ENCODE measurements around the gene OSBP2. TPM values are rescaled to one million over a fixed set of nuclear protein-coding genes. Genes with fewer than 3 reads are reported as not detected.
"Not testable (repeated sequence)": the region's sequence is repeated elsewhere in the genome, so short reads cannot be mapped to it uniquely, and the experiment has no call there.

Gene OSBP2
- total RNA-seq, 2 donors from 2014 or later, result 6.8 to 11.1 TPM

- H3K9me3 Mint-ChIP-seq, result peaks cover 4% of the 10 kb centered on the region
- no peaks in the 10 kb centered on the region for H3K9me3 ChIP-seq (ENCODE audit: control insufficient read depth, low read length)
- H3K36me3 Mint-ChIP-seq (ENCODE audit: low read depth), result no peaks in the 10 kb centered on the region
- no peaks in the 10 kb centered on the region for H3K36me3 ChIP-seq (ENCODE audit: control insufficient read depth, insufficient read depth, low read length)
- no peak for TF ChIP-seq CTCF (conservative IDR thresholded peaks at IDR 0.05)
- H3K27ac Mint-ChIP-seq, result no peak overlapping the region
- H3K9ac ChIP-seq (ENCODE audit: extremely low read depth, low read length, poor library complexity, severe bottlenecking), result no peak overlapping the region
- H3K4me1 ChIP-seq (ENCODE audit: control insufficient read depth, insufficient read depth, low read length), result no peaks in the 10 kb centered on the region
- H3K27ac ChIP-seq (ENCODE audit: low read depth, low read length), result no peak overlapping the region
- no peak overlapping the region for H3K4me3 Mint-ChIP-seq
- WGBS, 2 experiments (ENCODE audit: insufficient coverage in 1 of 2, insufficient read length in 1 of 2), result 93% methylated on average over 5 of the region's 5 CpGs; no CpG with 5 or more reads in 1 of the 2 experiments
- peaks cover 16% of the 10 kb centered on the region for H3K4me1 Mint-ChIP-seq
- H3K27me3 Mint-ChIP-seq (ENCODE audit: insufficient read depth), result no peaks in the 10 kb centered on the region
- no peak overlapping the region for H3K4me3 ChIP-seq (ENCODE audit: low read length)
- DNase-seq, result no peak
- H3K27me3 ChIP-seq (ENCODE audit: control insufficient read depth, insufficient read depth, low read length, poor library complexity, severe bottlenecking), result no peaks in the 10 kb centered on the region
Observed at GRCh38 chr22:30704978-30705377, 10.3 kb downstream of the OSBP2 start.

DNA sequence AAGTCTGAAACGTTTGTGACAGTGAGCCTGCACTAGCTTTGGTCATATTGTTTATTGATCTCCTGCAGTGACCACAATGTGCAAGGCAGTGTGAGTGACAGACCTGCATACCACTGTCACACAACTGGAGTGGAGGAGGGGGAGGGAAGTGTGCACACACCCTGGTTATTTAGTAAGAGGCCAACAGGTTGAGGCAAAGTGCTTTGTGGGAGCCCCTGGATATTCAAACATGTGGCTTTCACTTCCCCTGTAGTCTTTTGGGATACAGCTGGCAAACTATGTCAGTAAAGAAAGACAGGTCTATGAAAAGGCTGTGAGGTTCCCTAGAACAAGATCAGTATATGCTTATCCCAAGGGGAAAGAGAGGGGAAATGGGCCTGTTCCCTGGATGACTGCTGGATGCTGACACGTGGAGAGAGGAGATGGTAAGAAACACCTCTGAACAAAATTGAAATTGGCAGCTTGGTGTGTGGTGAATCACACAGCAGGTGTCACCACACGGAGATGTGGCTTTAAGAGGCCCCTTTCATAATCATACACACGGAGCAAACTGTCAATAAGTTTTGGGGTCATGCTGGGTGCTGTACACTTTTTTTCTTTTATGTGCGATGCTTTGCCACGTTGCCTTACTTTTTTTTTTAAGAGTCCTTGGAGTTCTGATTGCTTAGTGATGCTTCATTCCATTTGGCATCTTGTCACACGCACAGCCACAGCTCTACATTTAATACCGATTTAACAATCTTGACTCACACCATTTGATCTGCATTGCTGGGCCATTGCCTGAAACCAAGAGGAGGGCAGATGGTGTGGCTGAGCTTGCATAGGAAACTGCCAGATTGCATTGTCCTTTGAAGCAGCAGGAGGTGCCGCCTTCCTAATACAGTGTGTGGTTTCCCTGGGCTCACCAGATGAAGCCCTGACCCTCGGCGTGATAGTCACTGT, 11.3 kb downstream of the OSBP2 start:
- Histone ChIP-seq H3K36me3 (ENCODE audit: control insufficient read depth, insufficient read depth, low read length) (no peaks in the 10 kb centered on the region), H3K9me3 (ENCODE audit: control insufficient read depth, low read length) (no peaks in the 10 kb centered on the region), H3K27me3 (ENCODE audit: control insufficient read depth, insufficient read depth, low read length, poor library complexity, severe bottlenecking) (no peaks in the 10 kb centered on the region), H3K27ac (ENCODE audit: low read depth, low read length) (no peak overlapping the region), H3K9ac (ENCODE audit: extremely low read depth, low read length, poor library complexity, severe bottlenecking) (no peak overlapping the region), H3K4me3 (ENCODE audit: low read length) (no peak overlapping the region), H3K4me1 (ENCODE audit: control insufficient read depth, insufficient read depth, low read length) (no peaks in the 10 kb centered on the region)
- no peak for TF ChIP-seq CTCF (conservative IDR thresholded peaks at IDR 0.05)
- H3K4me1 Mint-ChIP-seq, result peaks cover 16% of the 10 kb centered on the region
- DNase-seq, result peak; percentile 87
- H3K27me3 Mint-ChIP-seq (ENCODE audit: insufficient read depth), result no peaks in the 10 kb centered on the region
- no peak overlapping the region for H3K4me3 Mint-ChIP-seq
- 55 to 66% methylated on average over 8 to 11 of the region's 11 CpGs for WGBS, 2 experiments (ENCODE audit: insufficient coverage in 1 of 2, insufficient read length in 1 of 2)
- H3K36me3 Mint-ChIP-seq (ENCODE audit: low read depth), result no peaks in the 10 kb centered on the region
- H3K9me3 Mint-ChIP-seq, result peaks cover 4% of the 10 kb centered on the region
- H3K27ac Mint-ChIP-seq, result peak overlapping the region; percentile 6

DNA sequence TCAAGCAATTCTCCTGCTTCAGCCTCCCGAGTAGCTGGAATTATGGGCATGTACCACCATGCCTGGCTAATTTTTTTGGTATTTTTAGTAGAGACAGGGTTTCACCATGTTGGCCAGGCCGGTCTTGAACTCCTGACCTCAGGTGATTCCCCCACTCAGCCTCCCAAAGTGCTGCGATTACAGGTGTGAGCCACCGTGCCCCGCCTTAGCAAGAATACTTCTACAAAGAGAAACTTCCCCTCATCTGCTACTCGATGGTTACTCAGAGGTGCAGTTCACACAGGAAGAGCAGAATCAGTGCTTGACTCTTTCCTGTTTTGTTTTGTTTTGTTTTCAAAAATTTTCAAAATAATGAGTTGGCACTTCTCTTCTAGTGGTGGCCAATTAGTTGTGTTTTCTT, 15.3 kb downstream of the OSBP2 start:
- H3K36me3 Mint-ChIP-seq (ENCODE audit: low read depth); H3K4me3 Mint-ChIP-seq; H3K4me1 ChIP-seq (ENCODE audit: control insufficient read depth, insufficient read depth, low read length); H3K27ac ChIP-seq (ENCODE audit: low read depth, low read length); H3K27me3 ChIP-seq (ENCODE audit: control insufficient read depth, insufficient read depth, low read length, poor library complexity, severe bottlenecking); H3K27me3 Mint-ChIP-seq (ENCODE audit: insufficient read depth); H3K4me3 ChIP-seq (ENCODE audit: low read length); H3K9me3 Mint-ChIP-seq; DNase-seq; H3K9ac ChIP-seq (ENCODE audit: extremely low read depth, low read length, poor library complexity, severe bottlenecking); H3K27ac Mint-ChIP-seq; H3K36me3 ChIP-seq (ENCODE audit: control insufficient read depth, insufficient read depth, low read length); H3K9me3 ChIP-seq (ENCODE audit: control insufficient read depth, low read length): not testable (repeated sequence)
- 81 to 88% methylated on average over 6 of the region's 6 CpGs for WGBS, 2 experiments (ENCODE audit: insufficient coverage in 1 of 2, insufficient read length in 1 of 2)
- H3K4me1 Mint-ChIP-seq, result peaks cover 18% of the 10 kb centered on the region
